AML-193 (cell line): ENCODE measurements around the gene NAIP.
"Not testable (repeated sequence)": the region's sequence is repeated elsewhere in the genome, so short reads cannot be mapped to it uniquely, and the experiment has no call there.

ENCODE experiments used
- DNase-seq, 2 experiments: peaks; one replicate each; lab custom pipeline; 2025; lab: John Stamatoyannopoulos, UW

NAIP gene, protein sequence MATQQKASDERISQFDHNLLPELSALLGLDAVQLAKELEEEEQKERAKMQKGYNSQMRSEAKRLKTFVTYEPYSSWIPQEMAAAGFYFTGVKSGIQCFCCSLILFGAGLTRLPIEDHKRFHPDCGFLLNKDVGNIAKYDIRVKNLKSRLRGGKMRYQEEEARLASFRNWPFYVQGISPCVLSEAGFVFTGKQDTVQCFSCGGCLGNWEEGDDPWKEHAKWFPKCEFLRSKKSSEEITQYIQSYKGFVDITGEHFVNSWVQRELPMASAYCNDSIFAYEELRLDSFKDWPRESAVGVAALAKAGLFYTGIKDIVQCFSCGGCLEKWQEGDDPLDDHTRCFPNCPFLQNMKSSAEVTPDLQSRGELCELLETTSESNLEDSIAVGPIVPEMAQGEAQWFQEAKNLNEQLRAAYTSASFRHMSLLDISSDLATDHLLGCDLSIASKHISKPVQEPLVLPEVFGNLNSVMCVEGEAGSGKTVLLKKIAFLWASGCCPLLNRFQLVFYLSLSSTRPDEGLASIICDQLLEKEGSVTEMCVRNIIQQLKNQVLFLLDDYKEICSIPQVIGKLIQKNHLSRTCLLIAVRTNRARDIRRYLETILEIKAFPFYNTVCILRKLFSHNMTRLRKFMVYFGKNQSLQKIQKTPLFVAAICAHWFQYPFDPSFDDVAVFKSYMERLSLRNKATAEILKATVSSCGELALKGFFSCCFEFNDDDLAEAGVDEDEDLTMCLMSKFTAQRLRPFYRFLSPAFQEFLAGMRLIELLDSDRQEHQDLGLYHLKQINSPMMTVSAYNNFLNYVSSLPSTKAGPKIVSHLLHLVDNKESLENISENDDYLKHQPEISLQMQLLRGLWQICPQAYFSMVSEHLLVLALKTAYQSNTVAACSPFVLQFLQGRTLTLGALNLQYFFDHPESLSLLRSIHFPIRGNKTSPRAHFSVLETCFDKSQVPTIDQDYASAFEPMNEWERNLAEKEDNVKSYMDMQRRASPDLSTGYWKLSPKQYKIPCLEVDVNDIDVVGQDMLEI (N-terminal part only)

GRCh38 chr5:71025289-71025953 is at the start of gene NAIP:
Gene NAIP (minus strand): TSS chr5:71025339. CDS start chr5:71012915, 12,424 bp downstream.
- not testable (repeated sequence) for DNase-seq

GRCh38 chr5:71067262-71067928 is 42.3 kb upstream of the NAIP start, which contains the start of gene GTF2H2:
Gene GTF2H2 (minus strand): TSS chr5:71067676. CDS start chr5:71062763, 4,913 bp downstream.
- not testable (repeated sequence) for DNase-seq

- DNase-seq: not testable (repeated sequence)
Measured at GRCh38 chr5:71061322-71061721, 36.2 kb upstream of the NAIP start.

- DNase-seq: not testable (repeated sequence)
Measured at GRCh38 chr5:71059426-71059825, 34.3 kb upstream of the NAIP start.

- not testable (repeated sequence) for DNase-seq
Measured at GRCh38 chr5:71044808-71045207, 19.7 kb upstream of the NAIP start.

- not testable (repeated sequence) for DNase-seq
Measured at GRCh38 chr5:71044128-71044527, 19.0 kb upstream of the NAIP start.

DNA sequence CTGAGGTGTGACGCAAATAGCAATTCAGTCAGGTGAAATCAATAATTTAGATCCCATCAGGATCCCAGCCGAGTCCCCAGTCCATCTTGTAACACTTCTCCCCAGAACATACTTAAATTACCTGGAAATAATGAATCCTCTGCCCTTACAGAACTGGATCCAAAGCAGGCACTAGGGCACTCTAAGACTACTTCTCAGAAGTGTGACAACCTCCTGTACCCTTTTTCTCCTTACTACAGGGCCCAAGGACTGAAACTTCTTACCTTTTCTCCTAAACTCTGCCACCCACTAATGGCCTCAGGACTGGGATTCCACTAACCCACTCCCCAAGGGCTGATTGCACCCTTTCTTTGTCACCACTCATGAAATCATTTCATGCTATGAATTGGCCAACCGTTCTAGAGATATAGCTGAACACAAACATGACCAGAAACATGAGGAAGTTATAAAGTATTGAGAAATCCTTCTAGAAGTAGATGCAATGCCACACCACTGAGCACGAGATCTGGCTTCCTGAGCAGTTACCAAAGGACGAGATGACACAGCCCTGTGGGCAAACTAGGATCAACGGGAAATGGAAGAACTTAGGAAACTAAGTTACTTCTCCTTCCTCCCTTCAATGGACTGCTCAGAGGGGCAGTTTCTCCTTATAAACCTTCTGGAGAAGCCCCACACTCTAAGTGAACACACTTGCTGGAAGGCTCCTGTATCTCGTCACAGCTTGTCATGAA is 6.1 kb upstream of the NAIP start:
- not testable (repeated sequence) for DNase-seq

DNA sequence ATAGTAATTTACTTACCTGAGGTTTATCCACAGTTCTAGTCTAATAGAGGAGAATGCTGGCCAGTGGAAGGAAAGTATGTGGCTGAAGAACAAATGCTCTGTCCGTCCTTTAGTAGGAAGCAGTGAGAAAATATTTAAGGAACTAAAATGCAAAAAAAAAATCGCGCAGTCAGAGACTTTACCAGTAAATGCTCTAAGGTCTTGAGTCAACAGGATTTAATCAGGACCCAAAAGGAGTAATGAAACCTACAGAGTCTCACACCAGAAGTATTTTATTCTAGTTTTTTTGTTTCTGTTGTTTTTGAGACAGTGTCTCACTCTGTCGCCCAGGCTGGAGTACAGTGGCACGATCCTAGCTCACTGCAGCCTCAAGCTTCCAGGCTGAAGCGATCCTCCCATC is 4.5 kb downstream of the NAIP start:
- DNase-seq: not testable (repeated sequence)

DNA sequence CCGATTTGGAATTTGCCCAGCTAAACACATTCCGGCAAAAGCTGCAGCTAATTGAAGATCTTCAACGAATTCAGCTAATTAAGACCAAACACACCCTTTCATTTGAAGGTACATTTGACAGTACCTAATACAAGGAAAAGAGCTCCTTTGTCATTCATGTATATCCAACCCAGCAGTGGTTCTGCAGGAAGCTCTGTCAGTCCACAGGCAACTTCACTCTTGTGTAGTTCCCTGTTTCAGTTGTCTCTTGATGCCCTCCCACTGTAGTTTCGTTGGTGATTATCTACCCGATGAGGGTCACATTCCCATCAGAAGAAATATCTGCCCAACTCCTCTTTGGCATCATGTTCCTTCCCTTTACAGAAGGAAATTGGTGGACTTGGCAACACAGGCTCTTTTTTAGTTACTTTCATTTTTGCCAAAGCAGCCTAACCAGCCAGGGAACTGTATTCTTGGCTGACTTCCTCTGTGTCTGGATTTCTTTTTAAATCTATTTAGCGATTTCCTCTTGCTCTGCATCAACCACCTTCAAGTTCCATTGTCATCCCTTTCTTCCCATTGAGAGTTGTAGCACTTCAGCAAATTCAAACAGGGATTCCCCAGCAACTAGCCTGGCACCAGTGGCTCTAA is 6.6 kb downstream of the NAIP start:
- not testable (repeated sequence) for DNase-seq

- no peak for DNase-seq
Measured at GRCh38 chr5:71014176-71014575, 11.0 kb downstream of the NAIP start.

DNA sequence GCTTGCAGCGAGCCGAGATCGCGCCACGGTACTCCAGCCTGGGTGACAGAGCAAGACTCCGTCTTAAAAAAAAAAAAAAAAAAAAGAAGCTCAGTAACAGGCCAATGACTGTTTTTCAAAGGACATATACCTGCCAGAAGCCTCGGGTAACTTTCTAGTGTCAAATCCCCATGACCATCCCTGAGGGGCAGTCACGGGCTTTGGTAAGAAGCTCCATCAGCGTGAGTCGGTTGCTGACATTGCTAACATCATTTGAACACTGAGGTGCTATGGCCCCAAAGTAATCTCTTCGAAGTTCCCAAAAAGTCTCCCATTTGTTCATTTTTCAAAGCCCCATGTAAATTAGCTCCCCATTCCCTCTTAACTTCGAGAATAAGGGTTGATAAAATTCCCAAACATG is 11.6 kb downstream of the NAIP start:
- no peak for DNase-seq

GRCh38 chr5:71011194-71011792 is 13.8 kb downstream of the NAIP start:
- DNase-seq: no peak

- DNase-seq: not testable (repeated sequence)
Measured at GRCh38 chr5:71006983-71007382, 18.2 kb downstream of the NAIP start.

GRCh38 chr5:70984882-70985281 is 40.3 kb downstream of the NAIP start:
- not testable (repeated sequence) for DNase-seq

- DNase-seq: not testable (repeated sequence)
Measured at GRCh38 chr5:70967220-70967619, 57.9 kb downstream of the NAIP start.

DNA sequence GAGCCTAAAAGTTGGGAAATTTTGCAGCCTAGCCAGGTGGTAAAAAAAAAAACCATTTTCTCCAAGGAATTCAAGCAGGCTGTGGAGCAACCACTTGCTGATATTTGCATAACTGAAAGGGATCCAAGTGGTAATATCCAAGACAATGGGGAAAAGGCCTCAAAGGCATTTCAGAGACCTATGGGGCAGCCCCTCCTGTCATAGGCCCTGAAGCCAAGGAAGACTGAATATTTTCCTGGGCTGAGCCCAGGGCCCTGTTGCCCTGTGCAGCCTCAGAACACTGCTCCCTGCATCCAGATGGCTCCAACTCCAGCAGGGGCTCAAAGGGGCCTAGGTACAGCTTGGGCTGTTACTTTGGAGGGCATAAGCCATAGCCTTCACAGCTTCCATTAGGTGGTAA is 60.6 kb downstream of the NAIP start:
- not testable (repeated sequence) for DNase-seq

DNA sequence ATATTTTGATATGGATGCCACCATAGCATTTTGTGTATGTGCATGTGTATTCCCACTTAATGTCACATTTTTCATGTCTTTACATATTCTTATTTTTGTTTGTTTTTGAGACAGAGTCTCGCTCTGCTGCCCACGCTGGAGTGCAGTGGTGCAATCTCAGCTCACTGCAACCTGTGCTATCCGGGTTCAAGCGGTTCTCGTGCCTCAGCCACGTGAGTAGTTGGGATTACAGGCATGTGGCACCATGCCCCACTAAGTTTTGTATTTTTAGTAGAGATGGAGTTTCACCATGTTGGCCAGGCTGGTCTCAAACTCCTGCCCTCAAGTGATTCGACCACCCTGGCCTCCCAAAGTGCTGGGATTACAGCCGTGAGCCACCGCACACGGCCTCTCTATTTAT is 72.1 kb downstream of the NAIP start:
- not testable (repeated sequence) for DNase-seq

- not testable (repeated sequence) for DNase-seq
Measured at GRCh38 chr5:70932560-70932959, 92.6 kb downstream of the NAIP start.

DNA sequence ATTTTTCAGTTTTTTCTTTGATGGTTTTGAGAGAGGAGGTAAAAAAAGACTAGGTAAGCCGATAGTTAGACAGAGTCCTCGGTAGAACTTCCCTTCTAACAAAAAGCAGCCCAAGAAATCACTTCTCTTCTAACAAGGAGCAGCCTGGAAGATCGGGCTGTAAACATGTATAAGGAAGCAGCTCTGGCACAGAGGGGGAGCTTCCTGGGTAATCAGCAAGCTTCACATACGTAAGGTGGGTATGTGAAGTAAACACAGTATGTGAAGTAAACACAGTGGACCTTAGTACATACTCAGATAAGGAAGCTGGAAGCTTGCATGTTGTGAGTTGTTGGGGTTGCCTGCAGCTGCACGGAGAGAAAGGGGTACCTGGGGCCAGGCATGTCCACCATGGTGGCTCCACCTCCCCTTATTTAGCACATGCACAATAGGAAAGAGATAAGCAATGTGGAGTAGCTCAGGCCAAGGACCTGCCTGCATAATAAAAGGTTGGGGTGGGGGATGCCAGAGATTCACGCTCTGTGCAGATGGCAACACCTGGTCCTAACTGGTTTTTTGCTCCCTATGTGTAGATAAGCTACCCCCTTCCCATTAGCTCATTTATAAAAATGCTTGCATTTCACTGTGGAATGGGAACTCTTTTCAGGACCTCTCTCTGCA is 93.3 kb downstream of the NAIP start:
- not testable (repeated sequence) for DNase-seq
